Activated CD4-positive, CD25-positive, alpha-beta regulatory T cell (primary cell): ENCODE measurements around the gene BGN.

Source experiments
- DNase-seq, 4 experiments: peaks; one replicate each; lab custom pipeline; 2025; lab: John Stamatoyannopoulos, UW

Gene BGN

DNA sequence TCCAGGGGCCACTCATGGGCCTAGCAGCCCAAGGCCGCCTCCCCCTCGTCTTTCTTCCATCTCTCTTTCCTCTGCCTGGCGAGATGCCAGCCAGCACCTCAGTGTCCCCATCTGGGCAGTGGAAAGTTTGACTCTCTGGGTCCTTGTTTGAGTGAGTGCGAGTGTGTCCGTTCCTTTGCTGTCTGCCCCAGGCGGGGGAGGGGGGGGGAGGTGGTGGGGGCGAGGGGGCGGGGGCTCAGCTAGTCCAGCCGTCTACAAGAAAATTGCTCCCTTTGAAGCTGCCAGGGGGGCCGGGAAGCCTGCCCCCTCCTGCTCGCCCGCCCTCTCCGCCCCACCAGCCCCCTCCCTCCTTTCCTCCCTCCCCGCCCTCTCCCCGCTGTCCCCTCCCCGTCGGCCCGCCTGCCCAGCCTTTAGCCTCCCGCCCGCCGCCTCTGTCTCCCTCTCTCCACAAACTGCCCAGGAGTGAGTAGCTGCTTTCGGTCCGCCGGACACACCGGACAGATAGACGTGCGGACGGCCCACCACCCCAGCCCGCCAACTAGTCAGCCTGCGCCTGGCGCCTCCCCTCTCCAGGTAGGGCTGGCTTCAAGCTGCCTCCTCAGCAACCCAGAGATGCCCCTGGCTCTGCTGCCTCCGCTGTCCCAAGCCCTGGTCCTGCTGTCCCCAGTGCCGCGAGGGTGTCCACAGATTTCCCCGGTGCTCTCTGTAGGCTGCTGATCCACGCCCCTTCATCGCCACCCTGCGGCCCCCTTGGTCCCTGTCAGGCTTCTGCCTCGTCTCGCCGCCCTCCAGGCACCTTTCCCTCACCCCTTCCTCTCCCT, at the start of gene BGN:
BGN (plus strand) TSS at position 440 of the 821 bp plus-strand sequence. CDS start 9,652 bp downstream, outside the sequence.
- no peak for DNase-seq

DNA sequence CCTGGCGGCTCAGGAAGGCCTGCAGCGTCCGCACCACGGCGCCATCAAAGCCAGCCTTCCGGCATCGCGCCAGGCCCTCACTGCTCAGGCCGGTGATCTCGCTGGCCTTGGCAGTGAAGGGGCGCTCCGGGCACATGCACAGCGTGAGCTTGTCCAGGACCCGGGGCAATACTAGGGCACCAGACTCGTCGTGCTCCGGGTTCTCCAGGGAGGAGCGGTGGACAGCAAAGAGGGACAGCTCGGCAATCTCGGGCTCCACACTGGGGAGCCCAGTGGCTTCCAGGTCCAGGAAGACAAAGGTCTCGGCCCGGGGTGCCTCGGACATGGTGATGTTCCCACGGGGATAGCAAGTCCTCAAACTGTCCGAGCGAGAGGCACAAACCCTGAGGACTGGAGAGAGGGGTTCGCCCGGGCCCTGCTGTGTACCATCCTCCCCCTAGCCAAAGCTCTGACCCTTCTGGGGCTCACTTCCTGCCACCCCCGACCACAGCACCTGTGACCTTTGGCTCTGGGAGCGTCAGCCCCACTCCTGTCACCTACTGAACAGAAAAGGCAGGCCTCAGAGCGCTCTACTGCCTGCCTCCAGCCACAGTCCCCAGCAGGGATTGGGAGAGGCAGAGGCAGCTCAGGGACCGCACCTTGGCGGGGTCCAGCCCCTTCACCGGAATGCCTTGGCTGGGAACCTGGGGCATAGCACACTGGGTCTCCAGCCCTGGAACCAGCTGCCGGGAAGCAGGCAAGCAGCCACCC, 49.5 kb upstream of the BGN start:
- no peak for DNase-seq

DNA sequence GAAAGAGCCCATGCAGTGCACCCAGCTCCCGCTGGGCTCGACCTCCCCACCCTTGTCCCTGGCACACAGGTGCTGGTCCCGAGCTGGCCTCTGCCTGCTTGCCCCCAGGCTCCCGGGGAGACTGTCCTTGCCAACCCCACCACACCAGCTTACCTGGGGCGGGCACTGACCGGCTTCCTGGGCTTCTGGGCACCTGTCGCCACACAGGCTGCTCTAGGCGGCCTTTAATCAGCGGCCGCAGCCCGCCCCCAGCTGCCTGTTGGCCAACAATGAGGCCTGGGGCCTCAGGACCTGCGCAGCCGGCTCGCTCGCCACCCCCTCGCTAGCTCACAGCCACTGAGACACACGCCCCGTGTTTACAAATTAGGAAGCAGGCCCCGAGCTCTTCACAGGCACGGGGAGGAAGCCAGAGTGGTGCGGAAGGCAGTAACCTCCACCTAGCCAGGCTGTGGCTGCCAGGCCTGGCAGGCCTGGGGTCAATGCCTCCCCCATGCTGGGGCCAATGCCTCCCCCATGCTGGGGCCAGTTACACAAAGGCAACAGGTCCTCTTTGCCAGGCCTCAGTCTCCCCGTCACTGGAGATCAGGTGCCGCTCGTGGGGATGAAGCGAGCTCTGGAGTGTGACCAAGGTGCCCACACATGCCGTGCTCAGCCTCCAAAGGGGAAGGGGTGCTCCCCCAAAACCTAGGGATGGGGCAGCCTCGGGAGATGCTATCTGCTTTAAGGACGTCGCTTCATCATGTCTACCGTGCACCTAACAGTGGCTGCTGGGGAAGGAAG, 48.7 kb upstream of the BGN start, which contains the start of gene TREX2:
TREX2 (minus strand) TSS at position 201 of the 780 bp plus-strand sequence. CDS start 626 bp downstream, outside the sequence.
- DNase-seq: no peak

DNA sequence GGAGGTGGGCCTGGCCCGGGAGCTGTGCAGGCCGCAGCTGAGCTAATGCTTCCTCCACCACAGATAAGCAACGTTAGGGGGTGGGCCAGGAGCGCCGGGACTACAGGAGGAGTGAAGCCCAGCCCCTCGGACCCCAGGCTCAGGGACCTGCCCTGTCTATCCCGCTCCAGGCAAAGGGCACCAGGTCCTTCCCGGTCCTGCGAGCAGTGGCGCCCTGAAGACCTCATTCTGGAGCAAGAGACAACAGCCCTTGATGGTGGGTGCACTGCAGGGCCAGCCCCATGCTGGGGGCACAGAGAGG, 48.2 kb upstream of the BGN start:
- DNase-seq: no peak

DNA sequence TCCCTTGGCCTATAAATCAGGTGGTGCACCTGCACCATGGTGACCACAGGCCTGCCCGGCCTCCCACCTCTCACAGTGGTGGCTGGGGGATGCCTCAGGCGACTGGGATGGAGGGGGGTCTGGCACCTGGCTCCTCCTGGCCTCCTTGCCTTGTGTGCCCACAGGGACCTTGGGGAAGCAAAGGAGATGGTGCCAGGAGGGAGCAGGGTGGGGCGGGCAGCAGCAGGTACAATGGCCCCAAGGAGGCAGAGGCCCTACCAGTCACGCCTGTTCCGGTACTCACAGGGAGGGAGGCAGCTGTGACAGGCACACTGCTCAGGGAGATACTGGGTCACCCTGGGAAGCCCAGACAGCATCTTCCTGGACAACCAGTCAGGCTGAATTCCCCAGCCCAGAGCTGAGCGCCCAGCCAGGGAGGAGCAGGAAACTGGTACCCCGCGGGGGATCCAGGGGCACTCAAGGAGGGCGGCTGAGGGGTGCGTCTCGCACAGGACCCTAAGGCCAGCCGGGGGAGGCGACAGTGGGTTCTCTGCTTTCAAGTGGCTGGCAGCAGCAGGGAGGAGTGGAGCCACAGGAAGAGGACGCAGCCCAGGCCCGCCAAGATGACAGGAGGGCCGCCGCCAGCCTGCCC, 47.7 kb upstream of the BGN start:
- no peak for DNase-seq

- DNase-seq: no peak
These were observed 47.2 kb upstream of the BGN start for GRCh38 chrX:153447581-153447960.

DNA sequence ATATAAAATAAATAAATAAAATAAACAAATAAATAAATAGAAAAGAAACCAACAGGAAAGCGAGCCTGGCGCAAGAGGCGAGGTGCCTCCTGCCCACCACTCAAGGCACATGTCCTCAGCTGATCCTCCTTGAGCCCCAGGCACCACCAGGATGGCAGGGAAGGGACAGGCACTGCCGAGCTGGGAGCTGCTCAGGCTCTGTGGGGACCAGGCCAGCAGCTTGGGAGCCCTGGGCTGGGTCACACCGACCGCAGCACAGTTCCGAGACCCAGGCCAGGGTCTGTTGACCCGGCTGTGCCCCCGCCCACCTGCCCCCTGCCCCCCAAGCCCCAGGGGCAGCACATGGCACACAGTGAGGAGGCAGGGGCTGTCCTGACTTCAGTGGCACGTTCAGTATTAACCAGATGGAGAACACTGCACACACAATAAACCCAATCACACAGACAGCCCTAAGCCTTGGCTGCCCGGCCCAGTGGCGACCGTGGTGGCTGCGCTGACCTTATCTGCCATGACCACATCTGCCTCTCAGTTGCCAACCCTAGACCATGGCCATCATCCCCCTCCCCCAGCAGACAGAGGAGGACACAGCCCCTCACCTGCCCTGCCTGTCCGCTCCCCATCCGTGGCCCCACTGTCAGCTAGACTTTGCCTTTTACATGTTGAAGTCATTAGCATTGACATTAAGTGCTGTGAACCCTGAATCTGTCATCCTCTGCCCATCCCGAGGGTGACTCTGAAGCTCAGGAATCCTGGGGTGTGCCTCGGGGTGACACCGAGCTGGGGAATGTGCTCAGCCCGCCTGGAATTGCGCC, 46.0 kb upstream of the BGN start:
- no peak for DNase-seq

GRCh38 chrX:153449368-153450113, 45.2 kb upstream of the BGN start:
- DNase-seq: no peak

- no peak for DNase-seq
These were observed 44.4 kb upstream of the BGN start for GRCh38 chrX:153450114-153450948.

DNA sequence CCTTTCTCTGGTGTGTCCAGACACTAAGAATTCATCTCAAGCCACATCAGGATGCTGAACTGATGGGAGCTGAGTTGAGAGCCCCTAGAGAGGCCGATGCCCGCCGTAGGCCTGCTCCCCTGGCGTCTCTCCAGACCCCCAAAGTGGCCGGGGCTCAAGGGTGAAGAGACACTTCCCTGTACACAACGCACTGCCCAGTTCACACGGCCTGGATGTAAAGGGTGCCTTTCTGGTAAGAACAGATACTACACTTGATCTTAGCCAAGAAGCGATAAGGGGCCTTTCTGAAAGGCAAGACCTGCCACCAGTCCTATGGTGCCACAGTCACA, 43.9 kb upstream of the BGN start:
- DNase-seq: no peak

DNA sequence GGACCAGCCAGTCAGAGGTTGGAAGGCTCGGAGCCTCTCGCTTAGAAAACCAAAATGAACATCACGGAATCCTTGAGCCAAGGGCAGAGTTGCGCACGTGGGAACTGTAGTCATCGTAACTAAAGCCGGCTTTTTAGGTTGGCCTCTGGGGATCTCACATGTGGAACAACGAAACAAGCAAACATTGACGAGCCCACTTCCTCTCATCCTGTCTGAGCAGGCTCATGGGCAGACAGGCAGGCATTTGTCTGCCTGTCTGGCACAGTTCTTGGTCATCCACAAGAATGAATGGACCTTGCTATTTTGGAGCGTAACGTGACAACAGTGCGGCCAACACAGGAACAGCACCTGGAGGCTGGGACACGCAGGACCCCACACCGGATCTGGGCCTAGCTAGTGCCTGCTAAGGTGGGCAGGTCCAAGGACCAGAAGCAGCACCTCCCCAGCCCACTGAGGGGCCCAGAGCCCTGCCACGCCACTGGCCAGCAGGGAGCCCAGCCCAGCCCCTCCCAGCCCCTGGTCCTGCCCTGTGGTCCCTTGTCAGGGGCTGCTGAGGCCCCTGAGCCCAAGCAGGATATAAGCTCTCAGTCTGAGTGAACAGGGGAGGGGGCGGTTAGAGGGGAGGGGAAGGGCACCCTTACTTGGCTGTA, 39.8 kb upstream of the BGN start:
- no peak for DNase-seq

- DNase-seq: no peak
These were observed 39.2 kb upstream of the BGN start for GRCh38 chrX:153455571-153455970.

DNA sequence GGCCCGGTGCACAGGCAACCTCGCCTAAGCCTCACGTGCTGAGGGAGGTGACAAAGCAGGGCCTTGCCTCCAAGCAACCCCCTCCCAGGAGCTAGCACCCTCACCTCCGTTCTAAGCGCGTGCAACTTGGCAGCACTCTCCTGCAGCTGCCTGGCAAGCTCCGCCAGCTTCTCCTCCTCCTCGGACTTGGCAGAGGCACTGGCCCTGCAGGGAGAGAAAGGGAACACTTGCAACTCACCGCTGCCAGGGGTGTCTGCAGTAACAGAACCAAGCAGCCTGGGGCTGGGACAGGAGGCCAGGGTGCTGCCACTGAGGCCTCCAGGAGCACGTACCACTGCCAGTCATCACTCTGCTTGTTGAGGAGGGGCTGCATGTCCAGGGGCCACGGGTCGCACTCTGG, 38.6 kb upstream of the BGN start:
- no peak for DNase-seq

DNA sequence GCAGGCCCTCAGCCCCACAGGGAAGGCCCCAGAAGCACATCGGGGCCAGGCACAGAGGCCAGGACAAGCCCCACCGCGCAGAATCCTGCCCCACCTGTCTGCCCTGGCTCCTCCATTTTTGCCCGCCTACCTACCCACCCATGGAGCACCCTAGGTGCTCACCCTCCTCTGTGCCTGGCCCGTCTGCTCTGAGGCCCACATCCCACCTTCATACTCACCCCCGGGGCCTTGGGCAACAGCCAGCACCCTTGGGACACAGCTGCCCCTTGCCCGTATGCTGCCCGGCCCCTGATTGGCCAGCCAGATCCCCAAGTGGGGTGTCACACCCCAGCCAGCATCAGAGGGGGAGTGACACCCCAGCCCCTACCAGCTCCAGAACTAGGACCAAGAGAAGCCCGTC, 38.1 kb upstream of the BGN start:
- DNase-seq: no peak

- no peak for DNase-seq
These were observed 37.5 kb upstream of the BGN start for GRCh38 chrX:153457136-153457825.

DNA sequence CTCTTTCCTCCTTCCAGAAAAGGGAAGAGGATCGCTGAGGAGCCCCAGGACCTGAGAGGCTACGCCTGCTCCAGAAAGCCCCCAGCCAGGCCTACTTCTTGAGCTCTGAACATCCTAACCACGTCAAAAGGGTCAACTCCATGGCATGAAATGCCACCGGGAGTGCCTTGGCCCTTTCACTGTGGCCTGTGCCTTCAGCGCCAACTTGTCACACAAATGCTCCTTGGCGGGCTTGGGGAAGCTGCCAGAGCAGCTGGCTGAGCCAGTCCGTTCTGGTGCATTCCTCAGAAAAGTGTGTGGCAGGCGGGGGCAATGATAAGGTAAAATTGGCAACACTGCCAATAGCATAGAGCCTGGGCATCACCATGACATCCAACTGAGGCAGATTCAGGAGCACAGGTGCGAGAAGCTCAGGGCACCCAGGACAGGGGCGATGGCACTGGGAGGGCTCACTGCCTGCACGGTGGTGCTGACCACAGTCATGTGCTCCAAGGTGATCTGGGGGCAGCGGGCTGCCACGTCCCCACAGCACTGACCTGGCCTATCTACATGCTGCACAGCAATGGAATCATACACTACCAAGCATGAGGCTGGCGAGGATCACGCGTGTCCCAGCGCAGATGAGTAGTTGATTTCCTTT, 36.8 kb upstream of the BGN start:
- DNase-seq: no peak

DNA sequence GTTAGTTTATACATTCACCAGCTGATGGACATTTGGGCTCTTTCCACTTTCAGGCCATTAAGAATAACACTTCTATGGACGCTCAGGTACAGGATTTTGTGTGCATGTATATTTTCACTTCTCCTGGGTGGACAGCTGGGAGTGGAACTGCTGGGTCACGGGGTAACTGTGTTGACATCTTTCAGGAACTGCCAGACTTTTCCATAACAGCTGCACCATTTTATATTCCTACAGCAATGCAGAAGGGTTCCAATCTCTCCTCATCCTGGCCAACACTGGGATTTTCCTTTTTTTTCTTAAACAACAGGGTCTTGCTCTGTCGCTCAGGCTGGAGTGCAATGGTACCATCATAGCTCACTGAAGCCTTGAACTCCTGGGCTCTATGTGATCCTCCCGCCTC, 36.3 kb upstream of the BGN start:
- no peak for DNase-seq

- DNase-seq: no peak
These were observed 34.8 kb upstream of the BGN start for GRCh38 chrX:153459986-153460385.
